PC-3 (cell line): ENCODE data around the gene TTC23. TPM values are rescaled to one million over a fixed set of nuclear protein-coding genes. Genes with fewer than 3 reads are reported as not detected.

Experiments used
- ATAC-seq: fragments of 200-7000 bp; cut with Tn5 transposase; 2 replicates; pipeline ENCODE4 v1.9.1; 2020; ENCODE audit warnings: mild to moderate bottlenecking, moderate library complexity
- BruUV-seq: library from RNA; stranded (reverse); fragments of 400-500 nt; replicated peaks from 2 replicates; lab custom pipeline; 2021; lab: Mats Ljungman, UMichigan
- CTCF ChIA-PET: fragments of 300-600 bp; sonication (Branson Sonifier 250); formaldehyde crosslinking; loops from one replicate; lab custom pipeline; 2022; ENCODE audit warnings: antibody characterized with exemption; lab: Charles Lee
- POLR2A ChIA-PET: fragments of 300-600 bp; sonication (Branson Sonifier 250); formaldehyde crosslinking; loops from one replicate; lab custom pipeline; 2022; ENCODE audit warnings: antibody characterized with exemption; ENCODE audit not compliant: unreplicated experiment; lab: Charles Lee
- DNase-seq: peaks from one replicate; pipeline ENCODE4 v3.0.0-alpha.2; 2015
- H2AFZ ChIP-seq: fragments of 300-600 bp; sonication (generic); 2 replicates; pipeline ENCODE4 v1.6.0; 2016; ENCODE audit warnings: antibody characterized with exemption, low read length
- H3F3A ChIP-seq: fragments of 300-600 bp; sonication (generic); one replicate; pipeline ENCODE4 v1.6.0; 2017; ENCODE audit warnings: antibody characterized with exemption, low read length, control low read depth, mild to moderate bottlenecking; ENCODE audit not compliant: unreplicated experiment
- H3K27ac ChIP-seq: fragments of 300-600 bp; sonication (generic); 2 replicates; pipeline ENCODE4 v1.5.1; 2016; ENCODE audit warnings: mild to moderate bottlenecking, low read length
- H3K27me3 ChIP-seq: fragments of 300-600 bp; sonication (generic); 2 replicates; pipeline ENCODE4 v1.6.1; 2016; ENCODE audit warnings: low read length, mixed read lengths
- H3K36me3 ChIP-seq: fragments of 300-600 bp; sonication (generic); 2 replicates; pipeline ENCODE4 v1.6.1; 2016; ENCODE audit warnings: low read depth, mixed run types, low read length, mixed read lengths
- H3K4me1 ChIP-seq: fragments of 300-600 bp; sonication (generic); 2 replicates; pipeline ENCODE4 v1.5.1; 2016; ENCODE audit warnings: low read length; ENCODE audit not compliant: insufficient read depth
- H3K4me2 ChIP-seq: fragments of 300-600 bp; sonication (generic); 2 replicates; pipeline ENCODE4 v1.6.0; 2016; ENCODE audit warnings: low read length
- H3K4me3 ChIP-seq: fragments of 300-600 bp; sonication (generic); 2 replicates; pipeline ENCODE4 v1.5.1; 2016; ENCODE audit warnings: mild to moderate bottlenecking, low read length, mixed read lengths
- H3K79me2 ChIP-seq: fragments of 300-600 bp; sonication (generic); 2 replicates; pipeline ENCODE4 v1.6.1; 2017; ENCODE audit warnings: low read length, mixed read lengths
- H3K9ac ChIP-seq: fragments of 300-600 bp; sonication (generic); 2 replicates; pipeline ENCODE4 v1.6.0; 2016; ENCODE audit warnings: mild to moderate bottlenecking, low read length
- H3K9me2 ChIP-seq: fragments of 300-600 bp; sonication (generic); replicated peaks from 2 replicates; pipeline ENCODE4 v1.6.1; 2016; ENCODE audit warnings: mixed run types, low read length, mixed read lengths
- H3K9me3 ChIP-seq: fragments of 300-600 bp; sonication (generic); 2 replicates; pipeline ENCODE4 v1.6.1; 2016; ENCODE audit warnings: low read length, mixed read lengths
- H4K20me1 ChIP-seq: fragments of 300-600 bp; sonication (generic); 2 replicates; pipeline ENCODE4 v1.6.1; 2016; ENCODE audit warnings: low read length, mixed read lengths
- EZH2 ChIP-seq: fragments of 300-600 bp; sonication (generic); IDR thresholded peaks from one replicate; pipeline ENCODE4 v1.6.1; 2017; ENCODE audit warnings: antibody characterized with exemption, mild to moderate bottlenecking, low read length; ENCODE audit not compliant: unreplicated experiment
- EZH2phosphoT487 ChIP-seq: fragments of 300-600 bp; sonication (generic); IDR thresholded peaks from 2 replicates; pipeline ENCODE4 v1.6.1; 2018; ENCODE audit warnings: mild to moderate bottlenecking, antibody characterized with exemption, low read length, borderline replicate concordance
- intact Hi-C: fragments of 100-400 bp; cut with micrococcal nuclease; formaldehyde crosslinking; loops from 2 replicates; pipeline ENCODE4 v1.9.0; 2023
- total RNA-seq: library from RNA; depleted of rRNA; stranded (reverse); fragments of >200 nt; gene quantifications from 2 replicates; pipeline ENCODE4 v1.2.3, GENCODE V29; 2014
- TF ChIP-seq, protein P1 (sequence below): fragments of 300-600 bp; sonication (generic); conservative IDR thresholded peaks from 2 replicates; pipeline ENCODE4 v1.5.1; 2017; ENCODE audit warnings: antibody characterized with exemption, low read depth, mild to moderate bottlenecking, low read length

Gene TTC23
- total RNA-seq, 1 experiment from 2014 or later, result 10.4 TPM

DNA sequence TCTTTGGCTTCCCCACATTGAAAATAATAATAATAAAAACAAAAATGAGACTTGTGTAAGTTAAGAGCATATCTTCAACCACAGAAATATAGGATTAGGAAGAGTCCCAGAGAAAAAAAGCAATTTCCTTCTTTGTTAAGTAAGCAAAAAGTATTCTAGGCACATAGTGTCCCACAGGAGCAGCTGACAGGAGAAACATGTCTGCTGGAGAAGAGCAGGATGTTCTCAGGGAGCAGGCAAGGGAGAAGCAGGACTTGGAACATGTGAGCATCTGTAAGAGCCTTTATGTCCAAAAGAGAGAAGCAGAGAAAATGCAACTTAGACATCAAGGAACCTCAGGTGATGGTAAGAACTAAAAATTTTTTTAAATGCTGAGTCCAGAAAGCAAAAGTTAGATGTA is 39.0 kb downstream of the TTC23 start:
- H3K36me3 ChIP-seq, result no peaks in the 10 kb centered on the region
- ChIA-PET CTCF (no interaction called here), POLR2A (no interaction called here)
- no peak overlapping the region for H3K4me2 ChIP-seq
- TF ChIP-seq, protein P1, sequence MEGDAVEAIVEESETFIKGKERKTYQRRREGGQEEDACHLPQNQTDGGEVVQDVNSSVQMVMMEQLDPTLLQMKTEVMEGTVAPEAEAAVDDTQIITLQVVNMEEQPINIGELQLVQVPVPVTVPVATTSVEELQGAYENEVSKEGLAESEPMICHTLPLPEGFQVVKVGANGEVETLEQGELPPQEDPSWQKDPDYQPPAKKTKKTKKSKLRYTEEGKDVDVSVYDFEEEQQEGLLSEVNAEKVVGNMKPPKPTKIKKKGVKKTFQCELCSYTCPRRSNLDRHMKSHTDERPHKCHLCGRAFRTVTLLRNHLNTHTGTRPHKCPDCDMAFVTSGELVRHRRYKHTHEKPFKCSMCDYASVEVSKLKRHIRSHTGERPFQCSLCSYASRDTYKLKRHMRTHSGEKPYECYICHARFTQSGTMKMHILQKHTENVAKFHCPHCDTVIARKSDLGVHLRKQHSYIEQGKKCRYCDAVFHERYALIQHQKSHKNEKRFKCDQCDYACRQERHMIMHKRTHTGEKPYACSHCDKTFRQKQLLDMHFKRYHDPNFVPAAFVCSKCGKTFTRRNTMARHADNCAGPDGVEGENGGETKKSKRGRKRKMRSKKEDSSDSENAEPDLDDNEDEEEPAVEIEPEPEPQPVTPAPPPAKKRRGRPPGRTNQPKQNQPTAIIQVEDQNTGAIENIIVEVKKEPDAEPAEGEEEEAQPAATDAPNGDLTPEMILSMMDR, result no peak
- TF ChIP-seq EZH2phosphoT487, result no peak
- TF ChIP-seq EZH2, result no peak
- BruUV-seq, result no TSS peak
- ATAC-seq, result no peak
- H3K27me3 ChIP-seq, result no peaks in the 10 kb centered on the region
- no peaks in the 10 kb centered on the region for H3K9me2 ChIP-seq
- no peaks in the 10 kb centered on the region for H3K9me3 ChIP-seq
- H3K4me3 ChIP-seq, result no peak overlapping the region
- intact Hi-C loops, result no loop called here
- no peak overlapping the region for H2AFZ ChIP-seq
- H3K79me2 ChIP-seq, result no peaks in the 10 kb centered on the region
- no peak overlapping the region for H3K9ac ChIP-seq
- H4K20me1 ChIP-seq, result no peaks in the 10 kb centered on the region
- H3F3A ChIP-seq, result no peaks in the 10 kb centered on the region
- no peak for DNase-seq
- H3K4me1 ChIP-seq, result no peaks in the 10 kb centered on the region
- no peak overlapping the region for H3K27ac ChIP-seq

GRCh38 chr15:99209326-99209725 is 40.1 kb downstream of the TTC23 start:
- TF ChIP-seq EZH2phosphoT487 (no peak), EZH2 (no peak)
- TF ChIP-seq, protein P1, result no peak
- Histone ChIP-seq H3K9me2 (no peaks in the 10 kb centered on the region), H3K27ac (no peak overlapping the region), H3K4me2 (no peak overlapping the region), H3K79me2 (no peaks in the 10 kb centered on the region), H3K36me3 (no peaks in the 10 kb centered on the region), H2AFZ (no peak overlapping the region), H3F3A (no peaks in the 10 kb centered on the region), H4K20me1 (no peaks in the 10 kb centered on the region), H3K9me3 (no peaks in the 10 kb centered on the region), H3K4me1 (no peaks in the 10 kb centered on the region), H3K4me3 (no peak overlapping the region), H3K9ac (no peak overlapping the region), H3K27me3 (no peaks in the 10 kb centered on the region)
- intact Hi-C loops, result no loop called here
- DNase-seq, result no peak
- CTCF ChIA-PET, result no interaction called here
- no peak for ATAC-seq
- no TSS peak for BruUV-seq
- POLR2A ChIA-PET, result no interaction called here

- H3K79me2 ChIP-seq, result no peaks in the 10 kb centered on the region
- H2AFZ ChIP-seq, result no peak overlapping the region
- ATAC-seq (no peak), DNase-seq (no peak)
- no TSS peak for BruUV-seq
- no peaks in the 10 kb centered on the region for H3K36me3 ChIP-seq
- H3K9me3 ChIP-seq, result no peaks in the 10 kb centered on the region
- no peak overlapping the region for H3K4me2 ChIP-seq
- no peaks in the 10 kb centered on the region for H3K4me1 ChIP-seq
- H4K20me1 ChIP-seq, result no peaks in the 10 kb centered on the region
- H3K4me3 ChIP-seq, result no peak overlapping the region
- H3F3A ChIP-seq, result no peaks in the 10 kb centered on the region
- ChIA-PET POLR2A (no interaction called here), CTCF (no interaction called here)
- H3K9ac ChIP-seq, result no peak overlapping the region
- TF ChIP-seq, protein P1, result no peak
- H3K9me2 ChIP-seq, result no peaks in the 10 kb centered on the region
- H3K27me3 ChIP-seq, result no peaks in the 10 kb centered on the region
- intact Hi-C loops, result no loop called here
- H3K27ac ChIP-seq, result no peak overlapping the region
These were observed 41.7 kb downstream of the TTC23 start for GRCh38 chr15:99207672-99208071.
